Measurements from ENCODE around the gene HJURP.

GRCh38 chr2:233815861-233816260 lies 38.5 kb downstream of the HJURP start:
- no peak for TF ChIP-seq OSR1 (CRISPR knock-in tag; IDR thresholded peaks at IDR 0.05)
- TF ChIP-seq PATZ1 (CRISPR knock-in tag; IDR thresholded peaks at IDR 0.05; ENCODE audit: borderline replicate concordance), result no peak
- no peak for TF ChIP-seq PPARA (CRISPR knock-in tag; IDR thresholded peaks at IDR 0.05; ENCODE audit: borderline replicate concordance)
- TF ChIP-seq RARB (CRISPR knock-in tag; IDR thresholded peaks at IDR 0.05), result no peak
- TF ChIP-seq ZFP3 (CRISPR knock-in tag; IDR thresholded peaks at IDR 0.05), result no peak
- TF ChIP-seq TOX (CRISPR knock-in tag; IDR thresholded peaks at IDR 0.05; ENCODE audit: borderline replicate concordance), result no peak
- TF ChIP-seq CREB5 (CRISPR knock-in tag; IDR thresholded peaks at IDR 0.05; ENCODE audit: low read depth), result no peak
- no peak for TF ChIP-seq ZNF565 (CRISPR knock-in tag; conservative IDR thresholded peaks at IDR 0.05; ENCODE audit: low read depth)

All from SK-N-SH treated with all-trans-retinoic acid at 6 μM for 48 hours (cell line).